HG03378 (cell line): Measurements from ENCODE around the gene C4B.
"Not testable (repeated sequence)": the region's sequence is repeated elsewhere in the genome, so short reads cannot be mapped to it uniquely, and the experiment has no call there.

Experiments used
- ATAC-seq: cut with Tn5 transposase; IDR thresholded peaks from one replicate; pipeline ENCODE4 v1.9.1; 2021; ENCODE audit warnings: mild to moderate bottlenecking, moderate library complexity; ENCODE audit not compliant: unreplicated experiment

C4B gene

DNA sequence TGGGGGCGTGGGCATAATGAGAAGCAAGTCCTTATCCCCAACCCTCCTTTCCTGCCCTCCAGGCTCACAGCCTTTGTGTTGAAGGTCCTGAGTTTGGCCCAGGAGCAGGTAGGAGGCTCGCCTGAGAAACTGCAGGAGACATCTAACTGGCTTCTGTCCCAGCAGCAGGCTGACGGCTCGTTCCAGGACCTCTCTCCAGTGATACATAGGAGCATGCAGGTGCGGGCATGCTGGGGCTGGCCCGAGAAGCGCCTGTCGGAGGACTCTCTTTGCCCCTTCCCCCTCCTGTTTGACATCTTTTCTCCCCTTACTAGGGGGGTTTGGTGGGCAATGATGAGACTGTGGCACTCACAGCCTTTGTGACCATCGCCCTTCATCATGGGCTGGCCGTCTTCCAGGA lies 14.0 kb downstream of the C4B start:
- ATAC-seq: not testable (repeated sequence)

DNA sequence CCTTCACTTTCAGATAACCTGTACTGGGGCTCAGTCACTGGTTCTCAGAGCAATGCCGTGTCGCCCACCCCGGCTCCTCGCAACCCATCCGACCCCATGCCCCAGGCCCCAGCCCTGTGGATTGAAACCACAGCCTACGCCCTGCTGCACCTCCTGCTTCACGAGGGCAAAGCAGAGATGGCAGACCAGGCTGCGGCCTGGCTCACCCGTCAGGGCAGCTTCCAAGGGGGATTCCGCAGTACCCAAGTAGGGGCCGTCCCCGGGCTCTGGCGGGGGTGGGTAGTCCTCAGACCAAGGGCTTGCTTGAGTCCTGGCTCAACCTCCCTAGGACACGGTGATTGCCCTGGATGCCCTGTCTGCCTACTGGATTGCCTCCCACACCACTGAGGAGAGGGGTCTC lies 15.0 kb downstream of the C4B start:
- not testable (repeated sequence) for ATAC-seq

- ATAC-seq: not testable (repeated sequence)
Measured at GRCh38 chr6:32035283-32036013, 20.9 kb downstream of the C4B start.

DNA sequence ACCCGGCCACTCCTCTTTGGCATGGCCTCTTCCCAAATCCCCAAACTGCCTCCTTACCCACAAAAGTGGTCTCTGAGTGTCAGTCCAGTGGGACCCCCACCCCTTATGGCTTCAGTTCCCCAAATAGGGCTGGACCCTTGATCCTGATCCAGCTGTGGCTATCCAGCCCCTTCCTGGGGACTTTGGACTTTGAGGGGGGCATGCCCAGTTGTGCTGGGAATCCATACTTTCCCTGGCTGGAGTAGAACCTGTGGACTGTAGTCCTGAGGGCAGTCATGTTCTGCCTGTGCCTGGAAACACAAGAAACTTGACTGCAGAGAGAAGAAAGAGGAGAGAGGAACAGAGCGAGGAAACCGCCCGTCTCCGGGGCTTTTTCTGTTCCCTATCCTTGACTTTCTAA lies 22.5 kb downstream of the C4B start:
- ATAC-seq: not testable (repeated sequence)

GRCh38 chr6:32037598-32038524 lies 23.3 kb downstream of the C4B start, which contains the start of gene CYP21A2:
Gene CYP21A2, plus strand, starts transcription at chr6:32038415. Its CDS starts 8 bp downstream, at chr6:32038423.
- not testable (repeated sequence) for ATAC-seq

DNA sequence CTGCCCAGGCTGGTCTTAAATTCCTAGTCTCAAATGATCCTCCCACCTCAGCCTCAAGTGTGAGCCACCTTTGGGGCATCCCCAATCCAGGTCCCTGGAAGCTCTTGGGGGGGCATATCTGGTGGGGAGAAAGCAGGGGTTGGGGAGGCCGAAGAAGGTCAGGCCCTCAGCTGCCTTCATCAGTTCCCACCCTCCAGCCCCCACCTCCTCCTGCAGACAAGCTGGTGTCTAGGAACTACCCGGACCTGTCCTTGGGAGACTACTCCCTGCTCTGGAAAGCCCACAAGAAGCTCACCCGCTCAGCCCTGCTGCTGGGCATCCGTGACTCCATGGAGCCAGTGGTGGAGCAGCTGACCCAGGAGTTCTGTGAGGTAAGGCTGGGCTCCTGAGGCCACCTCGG lies 24.3 kb downstream of the C4B start:
- not testable (repeated sequence) for ATAC-seq

DNA sequence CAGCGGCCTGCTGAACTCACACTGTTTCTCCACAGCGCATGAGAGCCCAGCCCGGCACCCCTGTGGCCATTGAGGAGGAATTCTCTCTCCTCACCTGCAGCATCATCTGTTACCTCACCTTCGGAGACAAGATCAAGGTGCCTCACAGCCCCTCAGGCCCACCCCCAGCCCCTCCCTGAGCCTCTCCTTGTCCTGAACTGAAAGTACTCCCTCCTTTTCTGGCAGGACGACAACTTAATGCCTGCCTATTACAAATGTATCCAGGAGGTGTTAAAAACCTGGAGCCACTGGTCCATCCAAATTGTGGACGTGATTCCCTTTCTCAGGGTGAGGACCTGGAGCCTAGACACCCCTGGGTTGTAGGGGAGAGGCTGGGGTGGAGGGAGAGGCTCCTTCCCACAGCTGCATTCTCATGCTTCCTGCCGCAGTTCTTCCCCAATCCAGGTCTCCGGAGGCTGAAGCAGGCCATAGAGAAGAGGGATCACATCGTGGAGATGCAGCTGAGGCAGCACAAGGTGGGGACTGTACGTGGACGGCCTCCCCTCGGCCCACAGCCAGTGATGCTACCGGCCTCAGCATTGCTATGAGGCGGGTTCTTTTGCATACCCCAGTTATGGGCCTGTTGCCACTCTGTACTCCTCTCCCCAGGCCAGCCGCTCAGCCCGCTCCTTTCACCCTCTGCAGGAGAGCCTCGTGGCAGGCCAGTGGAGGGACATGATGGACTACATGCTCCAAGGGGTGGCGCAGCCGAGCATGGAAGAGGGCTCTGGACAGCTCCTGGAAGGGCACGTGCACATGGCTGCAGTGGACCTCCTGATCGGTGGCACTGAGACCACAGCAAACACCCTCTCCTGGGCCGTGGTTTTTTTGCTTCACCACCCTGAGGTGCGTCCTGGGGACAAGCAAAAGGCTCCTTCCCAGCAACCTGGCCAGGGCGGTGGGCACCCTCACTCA lies 25.0 kb downstream of the C4B start:
- not testable (repeated sequence) for ATAC-seq

DNA sequence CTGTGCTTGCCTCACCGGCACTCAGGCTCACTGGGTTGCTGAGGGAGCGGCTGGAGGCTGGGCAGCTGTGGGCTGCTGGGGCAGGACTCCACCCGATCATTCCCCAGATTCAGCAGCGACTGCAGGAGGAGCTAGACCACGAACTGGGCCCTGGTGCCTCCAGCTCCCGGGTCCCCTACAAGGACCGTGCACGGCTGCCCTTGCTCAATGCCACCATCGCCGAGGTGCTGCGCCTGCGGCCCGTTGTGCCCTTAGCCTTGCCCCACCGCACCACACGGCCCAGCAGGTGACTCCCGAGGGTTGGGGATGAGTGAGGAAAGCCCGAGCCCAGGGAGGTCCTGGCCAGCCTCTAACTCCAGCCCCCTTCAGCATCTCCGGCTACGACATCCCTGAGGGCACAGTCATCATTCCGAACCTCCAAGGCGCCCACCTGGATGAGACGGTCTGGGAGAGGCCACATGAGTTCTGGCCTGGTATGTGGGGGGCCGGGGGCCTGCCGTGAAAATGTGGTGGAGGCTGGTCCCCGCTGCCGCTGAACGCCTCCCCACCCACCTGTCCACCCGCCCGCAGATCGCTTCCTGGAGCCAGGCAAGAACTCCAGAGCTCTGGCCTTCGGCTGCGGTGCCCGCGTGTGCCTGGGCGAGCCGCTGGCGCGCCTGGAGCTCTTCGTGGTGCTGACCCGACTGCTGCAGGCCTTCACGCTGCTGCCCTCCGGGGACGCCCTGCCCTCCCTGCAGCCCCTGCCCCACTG lies 25.9 kb downstream of the C4B start:
- ATAC-seq: not testable (repeated sequence)

GRCh38 chr6:32041050-32041321 lies 26.4 kb downstream of the C4B start:
- not testable (repeated sequence) for ATAC-seq

- ATAC-seq: not testable (repeated sequence)
Measured at GRCh38 chr6:32041385-32041784, 26.8 kb downstream of the C4B start.

DNA sequence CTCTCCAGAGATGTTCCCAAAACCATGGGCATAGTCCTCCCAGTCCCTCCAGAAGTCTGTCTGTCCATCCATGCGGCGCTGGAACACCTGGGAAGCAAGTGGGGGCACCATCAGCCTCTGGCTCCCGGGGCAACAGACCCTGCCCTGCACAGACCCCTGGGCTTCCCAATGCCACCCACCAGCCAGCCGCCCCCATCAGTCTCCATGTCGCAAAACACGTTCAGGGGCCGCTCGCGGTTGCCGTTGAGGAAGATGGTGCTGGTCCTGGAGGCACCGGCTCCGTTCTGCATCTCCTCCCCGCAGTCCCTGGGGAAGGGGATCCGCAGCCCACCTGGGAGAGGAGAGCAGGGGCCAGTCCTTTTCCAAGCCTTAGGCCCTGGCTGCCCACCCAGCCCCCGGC lies 27.7 kb downstream of the C4B start:
- ATAC-seq: not testable (repeated sequence)

DNA sequence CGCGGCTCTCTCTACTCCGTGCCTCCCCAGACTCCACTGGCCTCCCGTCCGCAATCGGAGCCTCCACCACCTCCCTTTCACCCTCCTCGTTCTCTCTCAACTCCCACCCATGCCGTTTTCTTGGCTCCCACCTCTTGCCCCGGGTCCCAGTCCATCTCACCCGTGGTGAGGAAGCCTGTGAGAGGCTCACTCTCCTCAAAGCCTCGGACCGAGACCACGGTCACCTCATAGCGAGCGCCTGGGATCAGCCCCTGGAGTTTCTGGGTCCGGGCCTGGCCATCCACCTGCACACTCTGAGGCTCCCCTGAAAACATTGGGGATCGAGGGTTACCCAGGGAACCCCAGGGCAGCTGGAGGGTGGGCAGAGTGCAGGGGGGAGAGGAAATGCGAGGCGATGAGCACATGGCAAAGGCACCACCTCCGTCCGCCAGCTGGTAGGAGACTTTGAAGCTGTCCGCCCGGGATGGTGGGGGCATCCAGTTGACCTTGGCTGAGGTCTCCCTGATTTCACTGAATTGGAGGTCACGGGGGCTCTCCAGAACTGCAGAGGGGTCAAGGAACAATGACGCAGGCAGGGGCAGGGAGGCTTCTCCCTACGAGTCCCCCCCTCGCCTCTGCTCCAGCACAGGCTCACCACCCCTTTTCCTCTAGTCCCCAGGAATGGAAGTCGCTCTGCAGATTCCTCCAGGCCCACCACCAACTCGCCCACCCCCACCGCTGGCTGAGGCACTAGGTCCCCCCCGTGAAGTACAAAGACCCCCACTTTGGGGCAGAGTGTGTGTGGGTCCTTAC lies 29.2 kb downstream of the C4B start:
- ATAC-seq: not testable (repeated sequence)

DNA sequence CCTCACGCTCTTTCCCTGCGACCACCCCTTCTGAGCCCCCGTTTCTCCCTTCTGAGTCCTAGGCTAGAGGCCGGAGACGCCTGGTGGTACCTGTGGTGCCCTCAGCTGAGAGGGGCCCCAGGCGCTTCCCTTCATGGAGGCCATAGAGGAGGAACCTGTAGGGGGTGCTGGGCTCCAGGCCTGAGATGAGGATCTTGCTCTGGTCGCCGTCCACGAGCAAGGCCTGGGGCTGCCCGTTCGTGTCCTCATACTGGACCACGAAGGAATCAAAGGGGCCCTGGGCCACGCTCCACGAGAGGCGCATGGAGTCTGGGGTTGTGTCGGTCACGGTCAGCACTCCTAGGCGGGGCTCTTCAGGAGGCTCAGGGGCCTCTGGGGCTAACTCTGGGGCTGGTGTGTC lies 30.3 kb downstream of the C4B start:
- ATAC-seq: not testable (repeated sequence)

- ATAC-seq: no peak
Measured at GRCh38 chr6:32045811-32046449, 31.3 kb downstream of the C4B start.

GRCh38 chr6:32046450-32047083 lies 32.0 kb downstream of the C4B start:
- ATAC-seq: no peak

- no peak for ATAC-seq
Measured at GRCh38 chr6:32047084-32047478, 32.5 kb downstream of the C4B start.

GRCh38 chr6:32047539-32047854 lies 32.9 kb downstream of the C4B start:
- ATAC-seq: no peak
